Effector memory CD4-positive, alpha-beta T cell (primary cell): ENCODE data around the gene RFX1.

Experiments used
- DNase-seq, 3 donors: peaks; one replicate each; pipeline ENCODE4 v3.0.0-alpha.2; 2020
- H3K27ac ChIP-seq: 2 replicates; pipeline ENCODE4 v1.7.0; 2013; ENCODE audit warnings: mild to moderate bottlenecking, low read length, moderate library complexity; ENCODE audit not compliant: insufficient read depth, poor library complexity, severe bottlenecking
- H3K27me3 ChIP-seq: replicated peaks from 2 replicates; pipeline ENCODE4 v1.7.0; 2013; ENCODE audit warnings: mild to moderate bottlenecking, low read length; ENCODE audit not compliant: insufficient read depth, control insufficient read depth, poor library complexity, severe bottlenecking
- H3K36me3 ChIP-seq: 2 replicates; pipeline ENCODE4 v1.7.0; 2013; ENCODE audit warnings: mild to moderate bottlenecking, low read length, moderate library complexity; ENCODE audit not compliant: control insufficient read depth, insufficient read depth
- H3K4me1 ChIP-seq: 2 replicates; pipeline ENCODE4 v1.7.0; 2013; ENCODE audit warnings: low read length, mild to moderate bottlenecking; ENCODE audit not compliant: control insufficient read depth, insufficient read depth, poor library complexity, severe bottlenecking
- H3K4me3 ChIP-seq: 2 replicates; pipeline ENCODE4 v1.7.0; 2013; ENCODE audit warnings: low read length, low read depth, mild to moderate bottlenecking; ENCODE audit not compliant: insufficient read depth, poor library complexity, severe bottlenecking
- H3K9me3 ChIP-seq: 2 replicates; pipeline ENCODE4 v1.7.0; 2013; ENCODE audit warnings: mild to moderate bottlenecking, low read length, moderate library complexity; ENCODE audit not compliant: control insufficient read depth

RFX1 gene

GRCh38 chr19:13961826-13962698, 44.1 kb downstream of the RFX1 start:
- Histone ChIP-seq H3K36me3 (peaks cover 65% of the 10 kb centered on the region), H3K9me3 (no peaks in the 10 kb centered on the region), H3K4me3 (no peak overlapping the region), H3K4me1 (no peaks in the 10 kb centered on the region), H3K27me3 (no peaks in the 10 kb centered on the region), H3K27ac (no peak overlapping the region)
- no peak for DNase-seq

DNA sequence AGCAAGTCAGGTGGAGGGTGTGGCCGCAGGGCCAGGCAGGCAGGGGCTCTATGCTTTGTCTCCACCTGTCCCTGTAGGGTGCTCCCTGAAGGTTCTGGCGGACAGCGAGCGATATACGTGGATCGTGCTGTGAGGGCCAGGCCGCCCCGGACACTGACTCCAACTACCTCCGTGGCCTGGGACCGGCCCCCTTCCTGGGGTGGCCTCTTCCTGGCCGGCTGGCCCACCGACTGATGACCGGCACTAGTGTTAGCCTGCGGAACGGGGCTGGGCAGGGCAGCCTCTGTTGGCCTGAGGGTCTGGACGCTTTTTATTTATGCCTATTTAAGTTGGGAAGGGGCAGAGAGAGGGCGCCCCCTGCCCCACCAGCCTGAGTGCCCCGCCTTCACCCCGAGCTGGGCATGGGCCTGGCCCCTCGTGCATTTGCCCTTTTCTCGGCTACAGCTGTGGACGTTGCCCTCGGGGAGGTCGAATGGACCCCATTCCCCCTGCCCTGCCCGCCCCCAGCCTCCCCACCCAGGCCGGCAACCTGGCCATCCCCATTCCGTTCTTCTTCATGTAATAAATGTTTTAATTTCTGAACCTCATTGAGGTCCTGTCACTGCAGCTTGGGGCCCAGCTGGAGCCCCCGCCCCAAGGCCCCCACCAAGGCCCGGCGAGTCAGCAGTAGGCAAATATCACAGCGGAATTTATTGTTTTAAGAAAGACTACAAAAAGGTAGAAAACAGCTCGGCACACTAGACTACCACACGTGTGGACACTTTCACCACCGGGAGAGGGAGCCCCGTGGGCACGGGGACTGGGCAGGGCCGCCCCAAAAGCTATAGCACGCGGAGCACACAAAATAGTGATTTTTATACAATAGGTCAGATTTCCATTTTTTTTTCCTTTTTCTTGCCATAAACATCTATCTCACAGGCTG, 45.0 kb downstream of the RFX1 start:
- no peak for DNase-seq
- no peak overlapping the region for H3K4me3 ChIP-seq
- H3K9me3 ChIP-seq: no peaks in the 10 kb centered on the region
- peaks cover 66% of the 10 kb centered on the region for H3K36me3 ChIP-seq
- H3K4me1 ChIP-seq: no peaks in the 10 kb centered on the region
- no peak overlapping the region for H3K27ac ChIP-seq
- H3K27me3 ChIP-seq: no peaks in the 10 kb centered on the region

DNA sequence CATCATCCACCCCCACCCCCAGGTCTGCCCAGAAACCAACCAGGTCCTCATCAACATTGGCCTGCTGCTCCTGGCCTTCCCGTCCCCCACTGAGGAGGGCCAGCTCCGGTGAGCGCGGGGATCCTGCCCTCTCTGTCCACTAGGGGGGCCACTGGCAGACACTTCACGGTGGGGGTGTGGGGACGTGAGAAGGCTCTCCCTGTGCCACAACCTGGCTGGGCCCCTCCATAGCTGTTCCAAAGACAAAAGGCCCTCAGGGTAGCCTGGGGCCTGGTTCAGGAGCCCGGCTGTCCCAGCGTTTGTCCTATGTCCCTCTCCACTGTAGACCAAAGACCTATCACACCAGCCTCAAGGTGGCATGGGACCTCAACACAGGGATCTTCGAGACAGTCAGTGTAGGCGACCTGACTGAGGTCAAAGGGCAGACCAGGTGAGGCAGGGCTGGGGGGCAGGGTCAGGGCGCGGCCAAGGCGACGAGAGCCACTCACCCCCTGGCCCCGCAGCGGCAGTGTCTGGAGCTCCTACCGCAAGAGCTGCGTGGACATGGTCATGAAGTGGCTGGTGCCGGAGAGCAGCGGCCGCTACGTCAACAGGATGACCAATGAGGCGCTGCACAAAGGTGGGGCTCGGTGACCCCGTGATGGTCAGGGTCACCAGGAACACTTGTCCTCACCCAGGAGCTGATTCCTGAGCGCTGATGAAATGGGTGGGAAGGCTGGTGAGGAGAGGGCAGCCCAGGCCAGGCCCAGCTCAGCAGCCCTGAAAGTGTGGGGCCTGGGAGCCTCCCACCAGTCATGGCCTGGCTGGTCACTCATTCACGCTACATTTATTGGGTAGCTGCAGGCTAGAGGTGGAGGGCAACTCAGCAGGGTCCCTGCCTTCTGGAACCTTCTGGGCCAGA, 45.9 kb downstream of the RFX1 start:
- Histone ChIP-seq H3K27ac (no peak overlapping the region), H3K36me3 (peaks cover 70% of the 10 kb centered on the region), H3K4me1 (no peaks in the 10 kb centered on the region), H3K27me3 (no peaks in the 10 kb centered on the region), H3K4me3 (no peak overlapping the region), H3K9me3 (no peaks in the 10 kb centered on the region)
- no peak for DNase-seq

GRCh38 chr19:13959141-13959961, 46.8 kb downstream of the RFX1 start:
- Histone ChIP-seq H3K36me3 (peaks cover 73% of the 10 kb centered on the region), H3K27ac (no peak overlapping the region), H3K4me1 (no peaks in the 10 kb centered on the region), H3K9me3 (no peaks in the 10 kb centered on the region), H3K4me3 (no peak overlapping the region), H3K27me3 (no peaks in the 10 kb centered on the region)
- no peak for DNase-seq

GRCh38 chr19:13958043-13958442, 48.1 kb downstream of the RFX1 start:
- Histone ChIP-seq H3K27me3 (no peaks in the 10 kb centered on the region), H3K4me3 (no peak overlapping the region), H3K36me3 (peaks cover 73% of the 10 kb centered on the region), H3K27ac (no peak overlapping the region), H3K4me1 (peaks cover 9% of the 10 kb centered on the region), H3K9me3 (no peaks in the 10 kb centered on the region)
- no peak for DNase-seq

- Histone ChIP-seq H3K9me3 (no peaks in the 10 kb centered on the region), H3K4me1 (peaks cover 9% of the 10 kb centered on the region), H3K27me3 (no peaks in the 10 kb centered on the region), H3K4me3 (no peak overlapping the region), H3K27ac (no peak overlapping the region), H3K36me3 (peaks cover 65% of the 10 kb centered on the region)
- no peak for DNase-seq
Measured at GRCh38 chr19:13957051-13957450, 49.1 kb downstream of the RFX1 start.

DNA sequence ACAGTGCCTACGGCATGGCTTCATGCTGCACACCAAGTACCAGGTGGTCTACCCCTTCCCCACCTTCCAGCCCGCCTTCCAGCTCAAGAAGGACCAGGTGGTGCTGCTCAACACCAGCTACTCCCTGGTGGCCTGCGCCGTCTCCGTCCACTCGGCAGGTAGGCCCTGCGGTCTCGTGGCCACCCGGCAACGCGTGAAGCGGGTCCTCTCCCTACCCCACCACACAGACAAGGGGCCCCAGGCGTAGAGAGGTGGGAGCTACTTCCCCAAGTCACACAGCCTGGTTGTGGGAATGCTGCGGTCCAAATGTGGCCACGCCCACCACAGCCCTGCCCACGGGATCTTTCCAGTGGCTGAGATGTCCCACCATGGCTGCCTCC, 49.8 kb downstream of the RFX1 start:
- H3K4me3 ChIP-seq: no peak overlapping the region
- no peak for DNase-seq
- no peaks in the 10 kb centered on the region for H3K27me3 ChIP-seq
- no peak overlapping the region for H3K27ac ChIP-seq
- H3K36me3 ChIP-seq: peaks cover 60% of the 10 kb centered on the region
- peaks cover 13% of the 10 kb centered on the region for H3K4me1 ChIP-seq
- H3K9me3 ChIP-seq: no peaks in the 10 kb centered on the region

- DNase-seq: no peak
- Histone ChIP-seq H3K27ac (no peak overlapping the region), H3K4me1 (peaks cover 13% of the 10 kb centered on the region), H3K4me3 (no peak overlapping the region), H3K27me3 (no peaks in the 10 kb centered on the region), H3K9me3 (no peaks in the 10 kb centered on the region), H3K36me3 (peaks cover 56% of the 10 kb centered on the region)
Measured at GRCh38 chr19:13955662-13956364, 50.3 kb downstream of the RFX1 start.
